Activated T-cell treated with anti-CD3 and anti-CD28 coated beads for 48 hours (primary cell): ENCODE results near the gene GTSE1.

Experiments
- DNase-seq: peaks from one replicate; pipeline ENCODE4 v3.0.0-alpha.2; 2020; ENCODE audit warnings: low read depth

The GTSE1 gene

GRCh38 chr22:46328797-46329196 is 32.1 kb downstream of the GTSE1 start:
- DNase-seq, result no peak

- no peak for DNase-seq
Measured at GRCh38 chr22:46329616-46330015, 32.9 kb downstream of the GTSE1 start.

GRCh38 chr22:46330426-46330825 is 33.8 kb downstream of the GTSE1 start:
- DNase-seq, result no peak

- no peak for DNase-seq
Measured at GRCh38 chr22:46331496-46331895, 34.8 kb downstream of the GTSE1 start.

GRCh38 chr22:46335201-46336118 is 38.8 kb downstream of the GTSE1 start, which contains the start of gene TRMU:
TSS of gene TRMU (plus strand) at chr22:46335714. CDS start at chr22:46335765, 51 bp downstream.
- DNase-seq, result peak; percentile 77

GRCh38 chr22:46336119-46337078 is 39.7 kb downstream of the GTSE1 start:
- no peak for DNase-seq

GRCh38 chr22:46337870-46338269 is 41.2 kb downstream of the GTSE1 start:
- DNase-seq, result no peak

GRCh38 chr22:46338636-46339035 is 42.0 kb downstream of the GTSE1 start:
- DNase-seq, result no peak

GRCh38 chr22:46339956-46340355 is 43.3 kb downstream of the GTSE1 start:
- no peak for DNase-seq

- no peak for DNase-seq
Measured at GRCh38 chr22:46340676-46341075, 44.0 kb downstream of the GTSE1 start.

GRCh38 chr22:46346680-46347405 is 50.2 kb downstream of the GTSE1 start:
- DNase-seq, result no peak

- DNase-seq, result no peak
Measured at GRCh38 chr22:46347646-46348045, 51.0 kb downstream of the GTSE1 start.

- DNase-seq, result no peak
Measured at GRCh38 chr22:46348099-46348695, 51.5 kb downstream of the GTSE1 start.

- DNase-seq, result no peak
Measured at GRCh38 chr22:46349238-46349637, 52.6 kb downstream of the GTSE1 start.

- no peak for DNase-seq
Measured at GRCh38 chr22:46349681-46350080, 53.0 kb downstream of the GTSE1 start.

GRCh38 chr22:46350121-46350520 is 53.5 kb downstream of the GTSE1 start:
- DNase-seq, result no peak

- no peak for DNase-seq
Measured at GRCh38 chr22:46350646-46351045, 54.0 kb downstream of the GTSE1 start.

- no peak for DNase-seq
Measured at GRCh38 chr22:46351131-46351735, 54.6 kb downstream of the GTSE1 start.

GRCh38 chr22:46351767-46352166 is 55.1 kb downstream of the GTSE1 start:
- DNase-seq, result no peak

- DNase-seq, result no peak
Measured at GRCh38 chr22:46352276-46352675, 55.6 kb downstream of the GTSE1 start.
